ENCODE results near the gene RNF168.
A peak's percentile ranks its signal among the peaks of the same experiment; 100 is the strongest.
"Not testable (repeated sequence)": the region's sequence is repeated elsewhere in the genome, so short reads cannot be mapped to it uniquely, and the experiment has no call there.

RNF168 gene

DNA sequence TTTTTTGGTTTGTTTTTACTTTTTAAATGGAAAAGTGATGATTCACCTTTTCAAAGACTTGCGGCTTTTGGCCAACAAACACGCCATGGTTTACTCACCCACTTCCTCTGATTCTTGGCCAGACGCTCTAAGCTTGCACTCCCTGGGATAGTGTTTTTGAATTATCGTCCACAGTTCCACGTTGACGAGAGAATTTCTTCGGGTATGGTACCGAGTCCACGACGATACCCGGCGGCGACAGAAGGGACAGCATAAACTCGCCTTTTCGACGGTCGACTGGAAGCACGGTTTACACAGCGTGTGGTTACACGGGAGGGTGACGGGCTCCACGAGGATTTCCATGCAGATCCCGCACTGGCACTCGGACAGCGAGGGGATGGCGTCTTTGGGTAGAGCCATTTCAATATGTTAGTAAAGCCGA, 783 bp downstream of the RNF168 start:
- H3K27me3 Mint-ChIP-seq = no peaks in the 10 kb centered on the region
- peaks cover 32% of the 10 kb centered on the region for H3K4me1 Mint-ChIP-seq (ENCODE audit: low read depth)

DNA sequence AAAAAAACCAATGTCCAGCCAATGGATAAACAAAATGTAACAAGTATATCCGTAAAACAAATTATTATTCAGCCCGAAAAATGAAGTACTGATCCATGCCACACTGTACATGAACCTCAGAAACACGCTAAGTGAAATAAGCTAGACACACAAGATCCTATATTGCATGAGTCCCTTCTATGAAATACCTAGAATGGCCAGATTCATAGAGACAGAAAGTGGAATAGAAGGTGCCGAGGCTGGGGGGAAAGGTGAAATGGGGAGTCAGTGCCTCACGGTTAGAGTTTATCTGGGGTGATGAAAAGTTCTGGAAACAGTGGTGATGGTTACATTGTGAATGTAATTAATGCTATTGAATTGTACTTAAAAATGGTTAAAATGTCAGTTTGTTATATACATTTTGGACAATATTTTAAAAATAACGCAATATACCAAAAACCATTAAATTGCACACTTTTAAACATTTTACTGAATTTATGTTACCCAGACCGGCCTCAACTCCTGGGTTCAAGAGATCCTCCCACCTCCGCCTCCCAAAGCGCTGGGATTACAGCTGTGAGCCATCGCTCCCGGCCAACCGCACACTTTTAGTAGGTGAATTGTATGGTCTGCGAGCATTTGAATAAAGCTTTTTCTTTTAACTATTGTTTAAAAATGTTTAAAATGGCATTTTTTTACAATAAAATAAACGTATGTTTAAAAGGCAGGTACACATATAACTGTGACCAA, 2.1 kb downstream of the RNF168 start:
- Mint-ChIP-seq H3K36me3 (ENCODE audit: low read depth) (peaks cover 56% of the 10 kb centered on the region), H3K4me1 (ENCODE audit: low read depth) (peaks cover 36% of the 10 kb centered on the region), H3K9me3 (peaks cover 5% of the 10 kb centered on the region), H3K4me3 (peak overlapping the region; percentile 97), H3K27me3 (no peaks in the 10 kb centered on the region), H3K27ac (peak overlapping the region; percentile 99)
- no peak for DNase-seq

More for the DNA sequence above, 783 bp downstream of the RNF168 start:
- Mint-ChIP-seq H3K4me3 (peak overlapping the region; percentile 97), H3K36me3 (ENCODE audit: low read depth) (peaks cover 51% of the 10 kb centered on the region), H3K27ac (peak overlapping the region; percentile 98), H3K9me3 (peaks cover 9% of the 10 kb centered on the region)
- DNase-seq = peak; percentile 73

DNA sequence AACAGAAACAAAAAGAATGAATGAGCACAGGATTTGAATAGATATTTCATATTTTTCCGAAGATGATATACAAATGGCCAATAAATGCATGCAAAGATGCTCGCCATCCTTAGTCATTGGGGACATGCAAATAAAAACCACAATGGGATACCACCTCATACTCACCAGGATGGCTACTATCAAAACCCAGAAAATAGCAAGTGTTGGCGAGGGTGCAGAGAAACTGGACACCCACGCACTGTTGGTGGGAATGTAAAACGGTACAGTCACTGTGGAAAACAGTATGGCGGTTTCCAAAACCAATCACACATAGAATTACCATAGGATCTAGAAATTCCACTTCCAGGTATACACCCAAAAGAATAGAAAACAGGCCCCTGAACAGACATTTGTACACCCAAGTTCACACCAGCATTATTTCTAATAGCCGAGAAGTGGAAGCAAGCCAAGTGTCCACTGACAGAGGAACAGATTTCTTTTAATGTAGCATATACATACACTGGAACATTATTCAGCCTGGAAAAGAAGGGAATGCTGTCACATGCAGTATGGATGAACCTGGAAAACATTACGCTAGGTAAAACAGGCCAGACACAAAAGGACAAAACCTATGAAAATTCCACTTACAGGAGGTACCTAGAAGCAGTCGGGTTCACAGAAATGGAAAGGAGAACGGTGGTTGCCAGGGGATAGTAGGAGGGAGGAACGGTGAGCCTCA, 3.6 kb downstream of the RNF168 start:
- Mint-ChIP-seq H3K9me3 (no peaks in the 10 kb centered on the region), H3K4me1 (ENCODE audit: low read depth) (peaks cover 49% of the 10 kb centered on the region), H3K27me3 (no peaks in the 10 kb centered on the region), H3K36me3 (ENCODE audit: low read depth) (peaks cover 69% of the 10 kb centered on the region), H3K4me3 (peak overlapping the region; percentile 97), H3K27ac (peak overlapping the region; percentile 99)
- no peak for DNase-seq

DNA sequence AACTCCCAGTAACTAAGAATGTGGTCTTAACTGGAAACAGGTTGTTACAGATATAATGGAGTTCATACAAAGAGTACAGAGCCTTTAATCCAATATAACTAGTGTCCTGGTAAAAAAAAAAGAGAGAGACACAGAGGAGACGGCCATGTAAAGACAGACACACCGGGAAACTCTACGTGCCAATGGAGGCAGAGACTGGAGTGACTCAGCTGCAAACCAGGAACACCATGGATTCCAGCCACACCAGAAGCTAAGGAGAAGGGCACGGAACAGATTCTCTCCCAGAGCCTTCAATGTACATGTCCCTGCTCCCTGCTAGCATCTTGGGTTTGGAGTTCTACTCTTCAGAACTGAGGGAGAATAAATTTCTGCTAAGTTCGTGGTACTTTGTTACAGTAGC, 4.5 kb downstream of the RNF168 start:
- Mint-ChIP-seq H3K4me1 (ENCODE audit: low read depth) (peaks cover 47% of the 10 kb centered on the region), H3K27ac (peak overlapping the region; percentile 99), H3K36me3 (ENCODE audit: low read depth) (peaks cover 74% of the 10 kb centered on the region), H3K9me3 (no peaks in the 10 kb centered on the region), H3K27me3 (no peaks in the 10 kb centered on the region), H3K4me3 (peak overlapping the region; percentile 97)
- DNase-seq = no peak

DNA sequence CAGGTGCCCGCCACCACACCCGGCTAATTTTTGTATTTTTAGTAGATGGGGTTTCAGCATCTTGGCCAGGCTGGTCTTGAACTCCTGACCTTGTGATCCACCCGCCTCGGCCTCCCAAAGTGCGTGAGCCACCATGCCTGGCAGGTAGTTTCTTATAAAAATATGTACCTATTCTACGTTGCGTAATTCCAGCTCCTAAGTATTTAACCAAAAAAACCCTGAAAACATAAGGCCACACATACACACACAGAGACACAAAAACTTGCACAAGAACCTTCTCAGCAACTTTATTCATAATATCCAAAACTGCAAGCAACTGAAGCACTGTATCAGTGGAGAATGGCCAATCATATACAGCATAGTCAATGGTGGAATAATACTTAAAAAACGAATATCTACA, 5.3 kb downstream of the RNF168 start:
- H3K27ac Mint-ChIP-seq = no peak overlapping the region
- H3K9me3 Mint-ChIP-seq = no peaks in the 10 kb centered on the region
- no peak overlapping the region for H3K4me3 Mint-ChIP-seq
- DNase-seq = no peak
- H3K36me3 Mint-ChIP-seq (ENCODE audit: low read depth) = peaks cover 73% of the 10 kb centered on the region
- no peaks in the 10 kb centered on the region for H3K27me3 Mint-ChIP-seq
- H3K4me1 Mint-ChIP-seq (ENCODE audit: low read depth) = peaks cover 45% of the 10 kb centered on the region

DNA sequence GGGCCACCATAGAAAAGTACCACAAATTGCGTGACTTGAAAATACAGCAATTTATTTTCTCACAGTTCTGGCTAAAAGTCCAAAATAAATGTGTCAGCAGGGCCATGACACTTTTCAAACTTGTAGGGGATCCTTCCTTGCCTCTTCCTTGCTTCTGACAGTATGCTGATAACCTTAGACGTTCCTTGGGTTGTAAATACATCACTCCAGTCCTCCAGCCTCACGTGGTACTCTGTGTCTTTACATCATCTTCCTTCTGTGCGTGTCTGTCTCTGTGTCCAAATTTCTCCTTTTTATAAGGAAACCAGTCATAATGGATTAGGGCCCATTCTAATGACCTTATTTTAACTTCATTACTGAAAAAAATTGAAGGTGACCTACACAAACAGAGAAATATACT, 7.4 kb downstream of the RNF168 start:
- Mint-ChIP-seq H3K9me3 (no peaks in the 10 kb centered on the region), H3K27me3 (no peaks in the 10 kb centered on the region), H3K36me3 (ENCODE audit: low read depth) (peaks cover 65% of the 10 kb centered on the region), H3K27ac (no peak overlapping the region), H3K4me1 (ENCODE audit: low read depth) (peaks cover 57% of the 10 kb centered on the region), H3K4me3 (no peak overlapping the region)
- DNase-seq = no peak

DNA sequence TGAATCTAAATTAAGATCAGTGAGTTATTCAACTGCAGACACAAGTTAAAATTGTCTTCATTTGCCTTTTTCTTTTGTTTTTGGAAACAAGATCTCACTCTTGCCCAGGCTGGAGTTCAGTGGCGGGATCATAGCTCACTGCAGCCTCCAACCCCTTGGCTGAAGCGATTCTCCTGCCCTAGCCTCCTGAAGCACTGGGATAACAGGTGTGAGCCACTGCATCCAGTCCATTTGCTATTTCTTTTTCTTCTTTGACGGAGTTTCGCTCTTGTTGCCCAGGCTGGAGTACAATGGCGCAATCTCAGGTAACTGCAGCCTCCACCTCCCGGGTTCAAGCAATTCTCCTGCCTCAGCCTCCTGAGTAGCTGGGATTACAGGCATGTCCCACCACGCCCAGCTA, 10.3 kb downstream of the RNF168 start:
- Mint-ChIP-seq H3K27me3 (no peaks in the 10 kb centered on the region), H3K4me3 (no peak overlapping the region), H3K4me1 (ENCODE audit: low read depth) (peaks cover 49% of the 10 kb centered on the region), H3K9me3 (no peaks in the 10 kb centered on the region), H3K27ac (no peak overlapping the region), H3K36me3 (ENCODE audit: low read depth) (peaks cover 53% of the 10 kb centered on the region)
- no peak for DNase-seq

DNA sequence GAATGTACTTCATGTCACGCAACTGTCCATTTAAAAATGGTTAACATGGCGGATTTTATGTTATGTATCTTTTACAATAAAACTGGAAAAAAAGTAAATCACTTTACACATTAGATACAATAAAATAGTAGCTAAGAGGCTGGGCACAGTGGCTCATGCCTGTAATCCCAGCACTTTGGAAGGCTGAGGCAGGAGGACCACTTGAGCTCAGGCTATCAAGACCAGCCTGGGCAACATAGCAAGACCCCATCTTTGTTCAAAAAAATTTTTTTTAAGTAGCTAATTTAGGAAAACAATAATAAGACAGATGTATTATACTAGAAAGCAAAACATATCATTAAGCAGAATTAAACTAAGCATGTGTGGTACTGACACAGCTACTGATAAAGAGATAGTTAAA, 11.5 kb downstream of the RNF168 start:
- peaks cover 41% of the 10 kb centered on the region for H3K4me1 Mint-ChIP-seq (ENCODE audit: low read depth)

DNA sequence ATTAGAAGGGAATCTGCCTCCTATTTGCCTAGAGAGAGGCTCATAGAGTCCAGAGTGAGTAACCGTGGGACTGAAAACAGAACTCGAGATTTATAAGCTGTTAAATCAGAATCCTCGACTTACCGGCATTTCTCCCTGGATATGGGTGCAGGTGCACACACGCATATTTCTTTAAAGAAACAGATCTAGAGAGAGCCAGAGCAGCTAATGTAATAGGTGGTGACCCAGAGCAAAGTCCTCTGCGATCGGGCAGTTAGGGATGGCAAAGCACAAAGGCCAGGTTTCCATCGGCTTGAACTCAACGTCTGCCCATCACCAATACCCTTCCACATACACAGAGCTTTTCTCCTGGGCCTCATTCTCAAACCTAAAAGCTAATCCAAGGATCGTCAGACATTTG, 13.8 kb downstream of the RNF168 start:
- DNase-seq = no peak
- no peak overlapping the region for H3K27ac Mint-ChIP-seq
- peaks cover 57% of the 10 kb centered on the region for H3K36me3 Mint-ChIP-seq (ENCODE audit: low read depth)
- no peak overlapping the region for H3K4me3 Mint-ChIP-seq
- H3K4me1 Mint-ChIP-seq (ENCODE audit: low read depth) = peaks cover 27% of the 10 kb centered on the region
- H3K27me3 Mint-ChIP-seq = no peaks in the 10 kb centered on the region
- H3K9me3 Mint-ChIP-seq = no peaks in the 10 kb centered on the region

More for the DNA sequence above, 11.5 kb downstream of the RNF168 start:
- H3K4me3 Mint-ChIP-seq = no peak overlapping the region
- DNase-seq = no peak
- H3K27me3 Mint-ChIP-seq = no peaks in the 10 kb centered on the region
- H3K27ac Mint-ChIP-seq = no peak overlapping the region
- peaks cover 54% of the 10 kb centered on the region for H3K36me3 Mint-ChIP-seq (ENCODE audit: low read depth)
- no peaks in the 10 kb centered on the region for H3K9me3 Mint-ChIP-seq

DNA sequence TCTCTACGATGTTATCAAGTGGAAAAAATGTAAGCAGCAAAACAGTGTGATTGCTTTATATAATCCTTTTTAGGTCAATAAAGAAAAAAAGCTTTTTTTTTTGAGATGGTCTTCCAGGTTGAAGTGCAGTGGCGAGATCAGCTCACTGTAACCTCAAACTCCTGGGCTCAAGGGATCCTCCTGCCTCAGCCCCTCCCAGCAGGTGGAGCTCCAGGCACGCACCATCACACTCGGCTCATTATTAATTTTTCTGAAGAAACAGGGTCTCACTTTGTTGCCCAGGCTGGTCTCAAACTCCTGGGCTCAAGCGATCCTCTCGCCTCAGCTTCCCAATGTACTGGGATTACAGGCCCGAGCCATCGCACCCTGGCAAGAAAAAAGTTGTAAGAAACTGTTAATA, 17.3 kb downstream of the RNF168 start:
- peak; percentile 50 for DNase-seq

DNA sequence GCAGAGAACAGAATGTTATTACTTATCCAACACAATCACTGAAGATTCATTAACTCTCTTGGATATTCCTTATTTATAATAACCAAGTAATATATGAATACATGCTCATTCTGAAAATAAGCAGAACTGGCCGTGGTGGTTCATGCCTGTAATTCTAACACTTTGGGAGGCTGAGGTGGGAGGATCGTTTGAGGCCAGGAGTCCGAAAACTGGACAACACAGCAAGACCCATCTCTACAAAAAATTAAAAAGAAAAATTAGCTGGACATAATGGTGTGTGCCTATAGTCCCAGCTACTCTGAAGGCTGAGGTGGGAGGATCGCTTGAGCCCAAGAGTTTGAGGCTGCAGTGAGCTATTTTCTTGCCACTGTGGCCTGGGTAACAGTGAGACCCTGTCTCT, 25.9 kb downstream of the RNF168 start:
- H3K4me3 Mint-ChIP-seq = no peak overlapping the region

More for the DNA sequence above, 17.3 kb downstream of the RNF168 start:
- H3K27ac Mint-ChIP-seq = peak overlapping the region; percentile 11
- H3K27me3 Mint-ChIP-seq = no peaks in the 10 kb centered on the region
- peaks cover 75% of the 10 kb centered on the region for H3K36me3 Mint-ChIP-seq (ENCODE audit: low read depth)
- no peaks in the 10 kb centered on the region for H3K9me3 Mint-ChIP-seq
- H3K4me1 Mint-ChIP-seq (ENCODE audit: low read depth) = peaks cover 13% of the 10 kb centered on the region
- H3K4me3 Mint-ChIP-seq = no peak overlapping the region

DNA sequence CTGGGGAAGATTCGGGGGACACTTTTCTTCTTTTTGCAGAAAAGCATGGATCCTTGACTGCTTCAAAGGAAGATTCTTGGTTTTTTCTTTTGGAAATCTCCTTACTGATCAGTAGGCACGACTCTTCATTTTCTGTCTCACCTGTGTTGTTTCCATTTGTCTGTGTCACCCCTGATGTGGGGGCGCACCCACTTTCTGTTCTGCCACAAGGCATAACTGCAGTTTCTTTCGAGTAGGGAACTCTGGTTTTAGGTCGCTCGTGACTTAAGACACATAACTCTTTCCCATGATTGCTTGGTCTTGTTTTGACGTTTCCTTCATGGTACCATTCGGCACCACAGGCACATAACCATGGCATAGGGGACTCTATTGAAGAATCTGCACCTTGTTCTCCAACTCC, 31.3 kb downstream of the RNF168 start:
- Mint-ChIP-seq H3K36me3 (ENCODE audit: low read depth) (peaks cover 83% of the 10 kb centered on the region), H3K4me1 (ENCODE audit: low read depth) (peaks cover 10% of the 10 kb centered on the region), H3K27ac (peak overlapping the region; percentile 1), H3K4me3 (no peak overlapping the region), H3K9me3 (no peaks in the 10 kb centered on the region), H3K27me3 (no peaks in the 10 kb centered on the region)
- DNase-seq = no peak

More for the DNA sequence above, 25.9 kb downstream of the RNF168 start:
- Mint-ChIP-seq H3K9me3 (no peaks in the 10 kb centered on the region), H3K36me3 (ENCODE audit: low read depth) (peaks cover 84% of the 10 kb centered on the region), H3K4me1 (ENCODE audit: low read depth) (no peaks in the 10 kb centered on the region), H3K27ac (no peak overlapping the region), H3K27me3 (no peaks in the 10 kb centered on the region)
- no peak for DNase-seq

DNA sequence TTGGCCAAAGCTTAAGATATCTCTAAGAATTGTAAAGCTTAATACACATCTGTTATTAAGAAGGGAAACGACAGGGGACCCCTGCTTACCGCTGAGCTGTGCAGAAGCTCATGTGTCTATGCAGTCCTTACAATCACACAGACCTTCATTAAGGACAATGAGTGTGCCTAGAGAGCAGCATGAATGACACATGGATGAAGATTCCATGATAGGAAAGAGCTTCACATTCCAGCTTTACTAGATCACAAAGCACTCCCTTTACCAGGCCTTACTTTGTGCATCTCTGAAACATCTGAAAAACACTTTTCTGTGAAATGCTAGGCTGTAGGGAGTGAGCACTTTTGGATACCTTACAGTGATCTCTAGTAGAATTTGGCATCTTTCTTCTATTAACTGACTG, 32.0 kb downstream of the RNF168 start:
- H3K4me1 Mint-ChIP-seq (ENCODE audit: low read depth) = peaks cover 10% of the 10 kb centered on the region
- H3K9me3 Mint-ChIP-seq = no peaks in the 10 kb centered on the region
- no peak overlapping the region for H3K27ac Mint-ChIP-seq
- H3K36me3 Mint-ChIP-seq (ENCODE audit: low read depth) = peaks cover 78% of the 10 kb centered on the region
- H3K4me3 Mint-ChIP-seq = no peak overlapping the region
- no peak for DNase-seq
- H3K27me3 Mint-ChIP-seq = no peaks in the 10 kb centered on the region

DNA sequence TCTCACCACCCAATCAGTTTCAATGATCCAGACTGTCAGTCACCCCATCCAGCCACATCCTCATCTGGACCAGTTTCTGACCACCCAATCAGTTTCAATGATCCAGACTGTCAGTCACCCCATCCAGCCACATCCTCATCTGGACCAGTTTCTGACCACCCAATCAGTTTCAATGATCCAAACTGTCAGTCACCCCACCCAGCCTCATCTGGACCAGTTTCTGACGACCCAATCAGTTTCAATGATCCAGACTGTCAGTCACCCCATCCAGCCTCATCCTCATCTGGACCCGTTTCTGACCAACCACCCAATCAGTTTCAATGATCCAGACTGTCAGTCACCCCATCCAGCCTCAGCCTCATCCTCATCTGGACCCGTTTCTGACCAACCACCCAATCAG, 33.4 kb downstream of the RNF168 start:
- H3K27ac Mint-ChIP-seq, H3K9me3 Mint-ChIP-seq, DNase-seq, H3K27me3 Mint-ChIP-seq, H3K4me3 Mint-ChIP-seq: not testable (repeated sequence)
- H3K4me1 Mint-ChIP-seq (ENCODE audit: low read depth) = peaks cover 10% of the 10 kb centered on the region
- H3K36me3 Mint-ChIP-seq (ENCODE audit: low read depth) = peaks cover 76% of the 10 kb centered on the region

DNA sequence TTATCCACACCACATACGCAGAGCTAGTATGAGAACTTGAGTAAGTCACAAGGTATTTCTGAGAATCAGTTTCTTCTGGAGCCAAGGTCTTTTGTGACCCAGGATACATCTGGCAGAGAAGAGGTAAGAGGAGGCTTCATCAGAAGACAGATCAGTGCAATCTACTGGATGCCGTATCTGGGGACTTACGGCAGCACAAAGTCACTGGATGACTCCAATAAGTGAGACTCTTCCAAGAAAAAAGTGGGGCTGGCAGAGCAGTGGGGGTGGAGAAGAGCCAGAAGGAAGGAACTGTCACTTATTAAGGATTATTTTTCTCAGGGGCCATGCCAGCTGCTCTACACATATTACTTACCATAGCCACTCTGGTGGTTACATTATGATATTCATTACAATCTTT, 39.8 kb downstream of the RNF168 start:
- H3K4me3 Mint-ChIP-seq = no peak overlapping the region
- no peaks in the 10 kb centered on the region for H3K27me3 Mint-ChIP-seq

More for the DNA sequence above, 39.8 kb downstream of the RNF168 start:
- Mint-ChIP-seq H3K4me1 (ENCODE audit: low read depth) (peaks cover 16% of the 10 kb centered on the region), H3K36me3 (ENCODE audit: low read depth) (peaks cover 30% of the 10 kb centered on the region), H3K27ac (no peak overlapping the region), H3K9me3 (peaks cover 7% of the 10 kb centered on the region)
- no peak for DNase-seq
